GM21528 (cell line): ENCODE results near the gene PHLPP1.

Experiments used
- ATAC-seq: cut with Tn5 transposase; IDR thresholded peaks from one replicate; pipeline ENCODE4 v1.9.1; 2021; ENCODE audit warnings: mild to moderate bottlenecking, moderate library complexity; ENCODE audit not compliant: unreplicated experiment, low FRiP score

Gene PHLPP1

GRCh38 chr18:62839874-62840713 is 124.8 kb downstream of the PHLPP1 start:
- no peak for ATAC-seq

- no peak for ATAC-seq
These were observed 126.1 kb downstream of the PHLPP1 start for GRCh38 chr18:62841405-62841804.

- no peak for ATAC-seq
These were observed 127.6 kb downstream of the PHLPP1 start for GRCh38 chr18:62842898-62843297.

GRCh38 chr18:62844850-62845643 is 129.7 kb downstream of the PHLPP1 start:
- ATAC-seq: peak; percentile 54

GRCh38 chr18:62846313-62846712 is 131.0 kb downstream of the PHLPP1 start:
- ATAC-seq: no peak

- no peak for ATAC-seq
These were observed 131.7 kb downstream of the PHLPP1 start for GRCh38 chr18:62847081-62847480.

- ATAC-seq: no peak
These were observed 133.6 kb downstream of the PHLPP1 start for GRCh38 chr18:62848946-62849345.

- no peak for ATAC-seq
These were observed 135.4 kb downstream of the PHLPP1 start for GRCh38 chr18:62850619-62851306.

GRCh38 chr18:62852851-62853250 is 137.5 kb downstream of the PHLPP1 start:
- no peak for ATAC-seq

- no peak for ATAC-seq
These were observed 141.0 kb downstream of the PHLPP1 start for GRCh38 chr18:62856294-62856693.

GRCh38 chr18:62857263-62857976 is 142.1 kb downstream of the PHLPP1 start:
- no peak for ATAC-seq

- ATAC-seq: no peak
These were observed 144.7 kb downstream of the PHLPP1 start for GRCh38 chr18:62860062-62860461.

GRCh38 chr18:62862466-62862865 is 147.1 kb downstream of the PHLPP1 start:
- no peak for ATAC-seq

- ATAC-seq: no peak
These were observed 148.2 kb downstream of the PHLPP1 start for GRCh38 chr18:62863579-62864001.

GRCh38 chr18:62865498-62865897 is 150.2 kb downstream of the PHLPP1 start:
- no peak for ATAC-seq

GRCh38 chr18:62867534-62867933 is 152.2 kb downstream of the PHLPP1 start:
- no peak for ATAC-seq

- no peak for ATAC-seq
These were observed 153.3 kb downstream of the PHLPP1 start for GRCh38 chr18:62868645-62869044.

GRCh38 chr18:62870643-62871042 is 155.3 kb downstream of the PHLPP1 start:
- ATAC-seq: no peak

- ATAC-seq: no peak
These were observed 160.0 kb downstream of the PHLPP1 start for GRCh38 chr18:62875323-62875722.

GRCh38 chr18:62876111-62876510 is 160.8 kb downstream of the PHLPP1 start:
- no peak for ATAC-seq
